GM19043 (cell line): ENCODE results near the gene GPR55.

Experiments used
- ATAC-seq: cut with Tn5 transposase; IDR thresholded peaks from one replicate; pipeline ENCODE4 v1.9.1; 2021; ENCODE audit warnings: low read depth; ENCODE audit not compliant: unreplicated experiment

GPR55 gene

DNA sequence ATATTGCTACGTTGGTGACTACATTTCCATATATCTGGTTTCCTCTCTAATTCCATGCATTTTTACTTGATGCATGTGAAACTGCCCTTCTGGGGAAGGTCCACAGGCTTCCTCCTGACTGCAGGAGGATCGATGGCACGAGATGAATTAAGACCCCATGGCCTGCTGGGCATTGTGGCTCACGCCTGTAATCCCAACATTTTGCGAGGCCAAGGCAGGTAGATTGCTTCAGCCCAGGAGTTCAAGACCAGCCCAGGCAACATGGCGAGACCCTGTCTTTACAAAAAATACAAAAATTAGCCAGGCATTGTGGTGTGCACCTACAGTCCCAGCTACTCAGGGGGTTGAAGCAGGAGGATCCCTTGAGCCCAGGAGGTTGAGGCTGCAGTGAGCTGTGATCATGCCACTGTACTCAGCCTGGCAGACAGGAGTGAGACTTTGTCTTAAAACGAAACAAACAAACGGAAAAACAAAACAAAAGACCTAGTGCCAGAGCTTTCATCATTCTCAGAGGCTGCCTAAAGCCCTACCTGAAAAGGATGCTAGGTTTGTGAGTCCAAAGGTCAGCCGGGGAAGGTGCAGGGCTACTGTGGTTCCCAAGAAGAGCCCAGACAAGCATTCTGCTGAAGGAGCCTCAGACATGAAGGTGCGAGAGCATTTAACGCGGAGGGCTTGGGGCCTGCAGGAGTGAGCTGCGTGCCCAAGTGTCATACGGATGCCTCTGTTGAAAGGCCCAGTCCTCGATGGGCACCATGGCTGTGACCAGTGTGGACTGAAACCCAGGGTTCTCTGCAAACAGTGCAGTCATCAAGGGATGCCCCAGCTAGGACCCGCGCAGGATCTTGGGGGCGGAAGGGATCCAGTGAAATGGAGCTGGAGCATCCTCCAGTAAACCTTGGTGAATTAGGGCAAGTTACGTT, 21.6 kb downstream of the GPR55 start:
- no peak for ATAC-seq

DNA sequence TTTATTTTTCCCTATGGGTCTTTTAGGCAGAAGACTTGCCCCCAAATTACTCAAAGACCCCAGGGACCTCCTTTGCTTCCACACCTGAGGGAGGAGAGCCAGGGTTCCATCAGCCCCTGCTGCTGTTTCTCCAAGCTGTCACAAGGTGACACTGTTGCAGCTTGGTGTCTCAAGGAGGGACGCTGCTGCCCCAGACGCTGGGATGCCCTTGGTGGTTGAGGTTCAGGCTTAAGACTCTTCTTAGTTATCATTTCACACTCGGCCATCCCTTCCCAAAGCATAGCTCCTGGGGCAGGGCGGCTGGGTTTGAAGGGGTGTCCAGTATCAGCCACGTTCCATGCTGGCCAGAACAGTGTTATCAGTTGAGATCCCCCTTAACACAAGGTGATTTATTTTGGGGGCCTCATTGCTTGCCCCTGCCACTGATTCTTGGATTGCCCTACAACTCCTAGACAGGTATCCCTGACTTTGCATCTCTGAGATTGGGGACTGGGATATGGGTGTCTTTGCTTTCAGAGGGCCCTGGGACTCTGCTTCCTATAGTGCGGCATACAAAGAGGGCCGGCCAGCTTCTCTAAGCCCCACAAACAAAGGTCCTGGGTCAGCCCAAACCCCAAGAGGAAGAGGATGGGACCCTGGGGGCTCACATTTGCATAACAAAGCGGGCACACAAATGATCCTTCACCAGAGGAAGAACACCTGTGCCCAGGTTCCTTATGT, 22.7 kb downstream of the GPR55 start:
- ATAC-seq: no peak

DNA sequence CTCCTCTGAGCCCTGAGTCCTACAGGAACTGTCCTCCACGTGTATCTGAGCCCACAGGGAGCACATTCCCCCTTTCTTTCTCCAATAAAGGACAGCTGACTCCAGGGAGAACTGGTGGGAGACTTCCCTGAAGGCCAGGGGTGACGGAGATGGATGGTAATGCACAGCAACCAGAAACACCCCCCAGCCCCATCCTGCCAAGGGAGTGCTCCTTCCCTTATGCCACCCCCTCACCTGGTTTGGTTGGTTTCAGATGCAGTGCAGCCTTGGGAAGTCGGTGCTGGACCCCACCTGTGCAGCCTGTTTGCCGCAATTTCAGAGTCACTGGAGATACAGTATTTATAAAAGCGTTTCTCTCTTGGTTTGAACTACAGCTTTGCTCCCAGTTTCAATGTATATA, 24.0 kb downstream of the GPR55 start:
- ATAC-seq: no peak

DNA sequence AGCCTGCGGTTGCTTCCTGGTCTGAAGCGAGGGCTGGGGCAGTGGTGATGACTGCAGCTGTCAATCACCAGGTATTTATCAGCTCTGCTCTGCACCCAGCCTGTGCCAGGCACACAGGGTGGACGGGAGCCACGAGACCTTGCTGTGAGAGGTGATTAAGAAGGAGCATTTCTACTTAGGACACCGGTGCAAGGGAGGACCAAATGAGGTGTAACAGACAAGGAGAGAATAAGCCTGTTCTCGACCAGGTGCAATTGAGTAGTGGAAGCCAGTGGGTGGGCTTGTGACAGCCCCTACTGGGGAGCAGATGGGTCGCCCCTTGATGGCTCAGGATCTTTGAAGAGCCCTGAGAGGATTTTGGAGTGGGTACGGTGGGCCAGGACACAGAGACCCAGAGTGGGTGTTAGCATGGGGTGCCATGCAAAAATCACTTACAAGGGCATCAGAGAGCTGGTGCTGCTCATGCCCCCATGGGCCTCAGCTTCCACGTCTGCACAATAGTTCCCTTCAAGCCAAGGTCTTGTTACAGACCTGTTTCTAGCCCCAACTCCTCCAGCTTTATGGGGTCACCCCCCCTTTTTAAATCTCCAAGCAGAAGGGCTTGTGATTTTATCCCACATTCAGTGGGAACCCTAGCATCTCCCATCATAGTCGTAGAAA, 24.6 kb downstream of the GPR55 start:
- no peak for ATAC-seq

DNA sequence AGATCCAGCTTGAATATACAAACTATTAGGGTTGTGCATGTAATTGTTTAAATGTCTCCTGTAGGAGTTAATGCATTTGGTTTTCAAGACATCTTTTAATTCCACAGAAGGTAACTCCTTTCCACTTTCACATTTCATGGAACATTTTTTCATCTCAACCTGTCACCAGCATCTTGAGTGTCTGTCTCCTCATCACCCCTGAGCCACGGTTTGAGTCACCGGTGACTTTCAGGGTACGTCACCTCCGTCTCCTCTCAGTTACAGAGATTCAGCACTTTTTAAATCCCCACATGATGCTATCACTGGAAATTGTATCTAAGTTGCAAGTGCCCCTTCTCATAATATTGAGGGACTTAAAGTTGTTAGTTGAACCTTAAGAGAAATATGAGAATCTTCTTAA, 25.3 kb downstream of the GPR55 start:
- no peak for ATAC-seq

DNA sequence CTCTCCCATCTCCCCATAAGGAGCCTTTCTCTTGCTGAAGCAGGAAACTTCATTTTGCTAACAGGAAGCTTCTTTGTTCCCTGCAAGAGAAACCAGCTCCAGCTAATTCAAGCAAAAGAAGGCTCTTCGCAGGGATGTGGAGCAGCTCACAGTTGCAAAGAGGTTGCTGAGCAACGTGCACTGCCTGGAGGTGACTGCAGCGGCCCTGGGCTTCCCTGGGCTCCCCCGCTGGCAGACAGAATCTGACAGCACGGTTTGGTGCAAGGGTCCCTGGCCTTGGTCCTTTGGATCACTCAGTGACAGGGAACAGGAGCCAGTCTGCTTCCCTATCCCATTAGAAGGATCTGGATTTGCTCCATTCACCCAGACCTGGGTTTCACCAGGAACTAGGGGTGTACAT, 25.8 kb downstream of the GPR55 start:
- ATAC-seq: no peak

DNA sequence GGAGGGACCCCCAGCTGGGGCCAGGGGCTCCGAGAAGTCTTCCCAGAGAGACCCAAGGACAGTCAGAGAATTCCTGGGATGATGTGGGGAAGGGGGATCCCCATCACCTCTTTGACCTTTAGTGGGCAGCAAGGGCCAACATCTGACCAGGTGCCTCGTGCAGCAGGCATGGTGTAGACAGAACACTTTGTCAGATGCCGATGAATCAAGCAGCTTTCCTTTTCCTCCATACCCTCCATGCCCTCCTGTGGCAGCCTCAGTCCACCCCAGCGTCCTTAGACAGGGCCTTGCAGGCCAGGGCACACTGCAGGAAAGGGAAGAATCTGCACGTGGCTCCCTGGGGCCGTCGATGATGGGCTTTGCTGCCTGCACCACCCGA, 26.3 kb downstream of the GPR55 start:
- no peak for ATAC-seq

DNA sequence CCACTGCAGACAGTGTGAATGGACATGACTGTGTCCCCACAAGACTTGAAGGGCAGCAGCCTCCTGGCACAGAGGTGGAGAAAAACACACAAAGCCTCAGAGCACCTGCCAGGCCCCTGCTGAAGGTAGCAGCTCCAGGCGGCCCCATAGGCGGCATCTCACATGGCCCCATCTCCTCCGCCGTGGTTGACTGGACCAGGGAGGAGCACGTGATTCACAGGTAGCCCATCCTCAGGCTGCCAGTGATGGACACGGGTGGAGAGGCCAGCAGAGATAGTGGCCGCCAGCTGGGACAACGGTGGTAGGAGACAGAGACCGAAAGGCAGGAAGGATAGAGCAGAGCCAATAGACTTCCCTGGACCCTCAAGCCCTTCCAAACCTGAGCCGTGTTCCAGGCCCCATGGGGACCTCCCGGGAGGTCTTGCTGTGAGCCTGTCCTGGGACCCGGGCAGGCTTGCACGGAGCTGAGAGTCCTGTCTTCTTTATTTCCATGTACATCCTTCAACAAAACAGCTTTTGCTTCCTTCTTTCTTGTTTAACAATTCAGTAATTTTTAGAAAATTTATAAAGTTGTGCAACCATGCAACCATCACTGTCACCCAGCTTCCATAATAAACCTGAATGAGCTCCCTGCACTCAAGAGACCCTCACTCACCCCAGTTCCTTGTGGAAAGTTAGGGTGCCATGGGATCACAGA, 26.9 kb downstream of the GPR55 start:
- ATAC-seq: no peak

DNA sequence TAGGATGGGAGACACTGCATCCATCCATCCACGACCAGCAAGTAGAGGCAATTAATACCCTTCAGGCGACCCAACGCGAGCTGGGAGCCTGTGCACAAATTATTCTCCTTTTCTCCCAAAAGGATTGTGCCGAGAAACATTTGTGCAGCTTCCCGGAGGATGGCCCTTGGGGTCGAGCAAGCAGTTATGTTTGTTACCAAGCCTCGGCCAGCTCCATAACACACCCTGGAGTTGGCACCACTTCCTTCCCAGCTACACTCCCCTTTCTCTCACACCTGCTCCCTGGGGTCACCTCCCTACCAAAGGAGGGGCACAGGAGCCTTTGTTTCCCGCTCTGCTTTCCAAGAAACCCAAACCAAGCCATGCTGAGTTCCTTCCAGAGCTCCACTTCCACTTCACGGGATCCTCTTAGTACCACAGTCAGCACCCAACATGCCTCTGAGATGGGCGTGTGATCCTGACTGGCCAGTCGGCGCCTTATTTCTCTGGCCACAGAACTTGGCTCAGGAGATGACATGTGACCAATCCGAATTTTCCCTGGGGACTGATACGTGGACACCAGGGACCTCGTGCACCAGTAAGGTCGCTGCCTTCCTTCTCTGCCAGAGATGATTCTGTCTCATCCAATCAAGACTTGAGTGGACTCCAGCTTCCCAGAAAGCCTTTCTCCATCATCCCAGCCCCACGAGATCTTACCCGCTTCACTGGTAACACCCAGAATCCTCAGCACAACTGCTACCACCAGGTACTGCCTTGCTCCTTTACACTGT, 28.5 kb downstream of the GPR55 start:
- no peak for ATAC-seq

DNA sequence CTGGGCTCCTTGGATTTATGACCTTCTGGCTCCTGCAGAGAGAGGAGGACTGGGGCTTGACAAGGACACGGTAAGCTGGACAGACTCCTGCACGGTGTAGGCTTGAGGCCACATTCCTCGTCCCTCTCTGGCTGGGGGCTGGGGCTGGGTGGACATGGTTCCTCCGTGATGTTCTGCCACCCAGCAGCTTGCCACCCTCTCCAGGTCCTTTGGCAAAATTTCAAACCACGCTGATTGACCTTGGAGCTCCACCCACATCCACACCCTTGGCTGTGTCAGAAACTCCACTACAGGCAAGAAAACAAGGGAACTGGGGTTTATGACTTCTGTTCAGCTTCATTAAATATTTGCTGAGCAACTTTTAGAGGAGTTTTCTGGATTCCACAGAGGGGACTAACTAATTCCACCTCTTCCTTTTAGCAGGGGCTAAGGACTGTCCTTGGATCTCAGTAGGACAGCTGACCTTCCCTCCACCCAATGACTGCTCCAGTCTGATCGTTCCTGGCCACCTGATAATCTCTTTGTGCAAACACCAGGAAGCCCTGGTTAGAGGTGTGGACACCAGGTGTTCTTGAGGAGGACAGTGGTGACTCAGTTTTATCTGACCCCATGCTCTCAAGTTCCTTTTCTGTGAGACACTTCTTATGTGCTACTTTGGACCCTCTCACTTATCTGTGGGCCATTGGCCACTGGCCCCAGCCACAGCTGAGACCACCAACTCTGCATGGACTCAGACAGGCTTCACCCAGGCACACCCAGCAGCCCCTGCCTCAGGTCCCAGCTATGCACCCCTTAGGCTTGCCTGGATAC, 29.3 kb downstream of the GPR55 start:
- ATAC-seq: no peak

DNA sequence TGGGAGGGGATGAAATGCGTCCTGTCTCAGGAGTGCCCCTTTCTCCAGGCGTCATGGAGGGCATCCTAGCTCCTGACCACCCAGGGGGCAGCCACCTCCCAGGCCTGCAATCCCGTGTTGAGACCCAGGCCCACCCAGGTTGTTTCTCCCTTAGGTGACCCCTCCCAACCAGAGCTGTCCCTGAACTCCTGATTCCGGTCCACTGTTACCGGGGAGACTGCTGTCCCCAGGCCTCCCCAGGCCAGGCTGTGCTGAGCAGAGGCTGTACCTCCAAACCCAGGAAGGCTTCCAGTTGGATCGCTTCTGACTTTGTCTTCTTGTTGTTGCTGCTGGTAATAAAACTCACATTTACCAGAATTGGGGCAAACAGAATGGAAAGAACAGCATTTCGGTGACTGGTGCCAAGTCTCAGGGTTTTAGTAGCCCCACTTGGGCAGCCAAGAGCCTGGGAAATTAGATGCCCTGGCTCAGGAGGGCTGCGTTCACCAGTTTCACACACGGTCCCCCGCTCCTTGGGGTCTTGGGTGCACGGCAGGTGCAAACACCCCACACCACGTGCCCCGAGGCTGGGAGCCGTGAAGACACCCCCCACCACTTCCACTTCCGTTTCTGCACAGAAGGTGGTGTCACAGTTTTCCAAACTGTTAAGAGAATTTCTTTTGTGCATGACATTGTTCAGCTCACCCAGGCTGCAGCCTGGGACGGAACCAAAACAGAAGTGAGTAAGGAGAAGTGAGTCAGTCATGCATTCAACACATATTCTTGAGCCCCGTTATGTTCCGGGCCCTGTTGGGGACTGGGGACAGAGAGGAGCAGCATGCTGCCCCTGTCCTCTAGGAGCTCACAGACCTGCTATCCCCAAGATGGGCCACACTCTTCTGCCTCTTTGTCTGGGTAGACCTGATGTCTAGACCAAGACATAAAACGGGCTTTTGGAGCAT, 30.9 kb downstream of the GPR55 start:
- ATAC-seq: no peak

DNA sequence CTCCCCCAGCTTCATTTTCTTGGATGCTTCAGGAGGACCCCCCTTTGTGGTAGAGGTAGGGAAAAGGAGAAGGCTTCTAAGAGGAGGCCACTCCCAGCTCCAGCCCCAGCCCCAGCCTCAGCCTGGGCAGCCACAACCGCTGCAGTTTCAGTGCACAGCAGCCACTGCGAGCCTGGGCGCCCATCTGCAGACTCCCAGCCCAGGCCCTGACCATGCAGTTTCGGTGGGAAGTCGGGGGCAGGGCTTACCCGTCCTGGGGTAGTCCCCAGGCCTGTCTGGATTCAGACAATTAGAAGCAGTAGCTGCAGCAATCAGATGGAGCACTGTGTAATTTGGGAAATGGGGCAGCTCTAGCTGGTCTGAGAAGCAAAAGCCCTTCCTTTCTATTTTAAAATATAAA, 31.7 kb downstream of the GPR55 start:
- peak; percentile 63 for ATAC-seq

DNA sequence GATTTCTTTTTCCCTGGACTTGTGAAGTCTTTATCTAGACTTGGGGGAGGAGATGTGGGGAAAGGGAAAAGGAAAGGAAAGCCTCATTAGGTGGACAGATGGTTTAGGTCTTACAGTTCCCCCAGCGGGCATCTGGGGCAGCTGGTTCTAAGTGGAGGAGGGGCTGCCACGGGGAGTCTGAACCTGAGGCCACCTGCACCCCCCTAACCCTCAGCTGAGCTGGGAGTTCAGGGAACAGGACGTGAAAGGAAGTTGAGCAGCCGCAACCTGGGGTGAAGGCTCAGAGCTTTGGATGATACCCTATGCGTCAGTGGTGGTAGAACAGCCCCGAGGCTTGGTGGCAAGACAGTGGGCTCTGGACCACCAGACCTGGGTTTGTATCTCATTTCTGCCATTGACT, 33.5 kb downstream of the GPR55 start:
- no peak for ATAC-seq

DNA sequence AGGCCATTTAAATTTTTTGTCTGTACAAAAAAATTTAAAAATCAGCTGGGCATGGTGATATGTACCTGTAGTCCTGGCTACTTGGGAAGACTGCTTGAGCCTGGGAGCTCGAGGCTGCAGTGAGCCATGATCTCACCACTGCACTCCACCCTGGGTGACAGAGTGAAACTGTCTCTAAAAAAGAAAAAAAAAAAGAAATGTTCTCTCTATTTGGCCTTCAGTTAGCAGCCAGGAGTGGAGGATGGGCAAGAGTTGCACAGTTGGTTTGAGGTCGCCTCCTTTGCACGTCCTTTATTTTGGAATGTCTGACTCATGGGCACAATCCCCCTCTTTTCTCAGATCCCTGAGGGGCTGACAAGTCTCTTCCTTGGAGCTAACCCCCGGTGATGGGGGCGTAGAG, 34.0 kb downstream of the GPR55 start:
- ATAC-seq: no peak

DNA sequence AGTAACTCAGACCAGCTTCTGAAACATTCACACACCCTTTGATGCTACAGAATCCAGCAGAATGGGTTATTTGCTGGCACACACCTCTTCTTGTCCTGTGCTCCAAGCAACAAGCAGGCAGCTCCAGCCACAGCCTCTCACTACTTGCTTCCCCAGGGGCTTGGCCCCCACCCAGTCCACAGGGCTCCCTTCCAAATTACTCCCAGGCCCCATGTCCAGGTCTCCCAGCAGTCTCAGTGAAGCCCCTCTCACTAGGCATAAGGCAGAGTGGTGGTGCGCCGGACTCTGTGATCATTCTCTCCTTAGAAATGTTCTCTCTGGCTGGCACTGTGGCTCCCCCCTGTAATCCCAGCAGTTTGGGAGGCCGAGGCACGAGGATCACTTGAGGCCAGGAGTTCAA, 34.4 kb downstream of the GPR55 start:
- ATAC-seq: no peak

DNA sequence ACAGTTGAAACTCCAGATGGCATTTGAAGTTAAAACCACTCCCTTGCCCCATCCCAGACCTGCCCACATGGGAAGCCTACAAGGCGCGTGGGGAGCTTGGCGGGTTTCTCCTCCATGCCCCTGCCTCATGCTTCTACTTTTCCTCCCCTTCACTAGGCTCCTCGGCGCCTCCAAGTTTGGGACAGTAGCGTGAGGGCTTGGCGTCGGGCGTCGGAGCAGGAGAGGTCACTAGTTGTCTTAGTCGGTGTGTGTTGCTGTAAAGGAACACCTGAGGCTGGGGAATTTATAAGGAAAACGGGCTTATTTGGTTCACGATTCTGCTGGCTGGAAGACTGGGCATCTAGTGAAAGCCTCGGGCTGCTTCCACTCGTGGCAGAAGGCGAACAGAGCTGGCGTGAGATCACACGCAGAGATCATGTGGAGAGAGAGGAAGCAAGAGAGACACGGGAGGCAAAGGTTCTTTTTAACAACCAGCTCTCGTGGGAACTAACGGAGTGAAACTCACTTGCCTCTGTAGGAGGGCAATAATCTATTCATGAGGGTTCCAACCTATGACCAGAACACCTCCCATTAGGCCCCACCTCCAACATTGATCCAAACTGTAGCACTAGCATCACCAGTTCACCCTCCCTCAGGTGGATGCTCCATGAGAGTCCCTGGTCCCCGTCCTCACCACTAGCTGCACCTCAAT, 35.0 kb downstream of the GPR55 start:
- ATAC-seq: no peak

DNA sequence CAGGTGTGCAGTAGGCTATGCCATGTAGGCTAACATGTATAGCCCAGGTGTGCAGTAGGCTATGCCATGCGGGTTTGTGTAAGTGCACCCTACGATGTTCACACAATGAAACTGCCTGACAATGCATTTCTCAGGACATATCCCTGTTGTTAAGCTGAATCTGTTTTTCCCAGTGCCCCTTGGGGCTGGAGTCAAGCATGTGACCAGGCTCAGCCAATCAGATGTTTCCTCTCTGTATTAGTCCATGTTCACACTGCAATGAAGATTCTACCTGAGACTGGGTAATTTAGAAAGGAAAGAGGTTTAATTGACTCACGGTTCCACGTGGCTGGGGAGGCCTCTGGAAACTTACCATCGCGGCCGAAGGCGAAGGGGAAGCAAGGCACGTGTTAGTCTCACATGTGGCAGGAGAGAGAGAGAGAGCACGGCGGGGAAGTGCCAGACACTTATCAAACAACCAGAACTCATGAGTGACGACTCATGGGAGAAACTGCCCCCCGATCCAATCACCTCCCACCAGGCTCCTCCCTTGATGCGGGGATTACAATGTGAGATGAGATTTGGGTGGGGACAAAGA, 36.1 kb downstream of the GPR55 start:
- ATAC-seq: no peak
